GM11168 (cell line): ENCODE data around the gene DAPK1.

Experiments
- in situ Hi-C: fragments of 300-500 bp; cut with MboI; formaldehyde crosslinking; loops from one replicate; pipeline ENCODE4 v1.12.0; 2022; ENCODE audit warnings: low sequenced_read_pairs; ENCODE audit not compliant: unreplicated experiment

Gene DAPK1

DNA sequence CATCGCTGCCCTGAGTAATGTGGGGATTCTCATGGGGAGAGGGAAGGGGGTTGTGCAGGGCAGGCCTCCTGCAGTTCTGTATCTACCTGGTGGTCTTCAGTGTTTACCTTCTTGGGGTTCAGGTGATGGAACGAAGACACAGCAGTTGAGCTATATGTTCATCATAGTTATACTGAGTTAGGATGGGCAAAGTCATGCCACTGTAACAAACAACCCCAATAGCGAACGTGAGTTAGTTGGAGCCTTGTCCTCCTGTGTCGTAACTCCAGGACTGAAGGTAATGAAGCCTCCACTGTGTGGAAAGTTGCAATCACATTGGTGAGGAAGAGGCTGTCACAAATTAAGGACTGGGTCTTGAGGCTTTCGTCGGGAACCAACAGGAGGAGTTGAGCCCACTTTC lies 64.4 kb downstream of the DAPK1 start:
- in situ Hi-C loops: no loop called here

DNA sequence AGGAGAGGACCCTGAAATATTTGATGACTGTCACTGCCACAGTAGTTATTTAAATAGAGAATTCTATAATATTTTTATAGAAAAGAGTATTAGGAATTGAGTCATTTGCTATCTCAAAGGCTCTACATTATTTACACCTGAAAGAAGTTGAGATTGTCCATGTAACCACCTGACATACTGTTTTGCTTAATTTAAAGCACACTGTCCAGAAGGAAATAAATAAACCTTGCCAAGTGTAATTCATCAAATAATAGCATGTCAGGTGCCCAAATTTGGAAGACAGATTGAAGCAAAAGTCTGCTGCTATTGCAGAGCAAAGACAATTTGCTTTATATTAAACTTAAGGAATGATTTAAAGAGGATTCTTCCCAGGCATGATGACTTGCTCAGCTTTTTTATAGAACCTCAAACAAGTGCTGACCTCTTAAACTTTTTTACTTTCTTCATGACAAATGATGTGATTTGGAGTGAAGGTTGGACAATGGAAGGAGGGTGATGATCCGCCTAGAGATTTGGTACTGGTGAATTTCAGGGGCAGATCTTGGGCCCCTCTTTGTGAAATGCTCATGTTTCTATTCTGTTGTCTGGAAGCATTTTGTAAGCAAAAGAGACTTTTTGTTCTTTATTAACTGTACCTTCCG lies 65.0 kb downstream of the DAPK1 start:
- in situ Hi-C loops: no loop called here

DNA sequence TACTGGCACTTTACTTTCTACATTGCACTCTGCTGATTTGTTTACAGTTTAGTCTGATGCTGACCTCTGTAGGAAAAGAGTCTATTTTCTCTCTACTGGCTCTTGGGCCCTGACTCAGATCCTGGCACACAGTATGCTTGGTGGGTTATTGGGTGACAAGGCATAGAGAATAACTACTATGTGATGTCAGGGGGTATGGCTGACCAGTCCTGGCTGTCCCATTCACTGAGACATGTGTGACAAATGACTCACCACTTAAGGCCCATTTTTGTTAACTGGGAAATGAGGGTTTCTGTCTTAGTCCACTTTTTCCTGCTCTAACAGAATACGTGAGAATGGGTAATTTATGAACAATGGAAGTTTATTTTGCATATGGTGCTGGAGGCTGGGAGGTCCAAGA lies 66.4 kb downstream of the DAPK1 start:
- in situ Hi-C loops: no loop called here

DNA sequence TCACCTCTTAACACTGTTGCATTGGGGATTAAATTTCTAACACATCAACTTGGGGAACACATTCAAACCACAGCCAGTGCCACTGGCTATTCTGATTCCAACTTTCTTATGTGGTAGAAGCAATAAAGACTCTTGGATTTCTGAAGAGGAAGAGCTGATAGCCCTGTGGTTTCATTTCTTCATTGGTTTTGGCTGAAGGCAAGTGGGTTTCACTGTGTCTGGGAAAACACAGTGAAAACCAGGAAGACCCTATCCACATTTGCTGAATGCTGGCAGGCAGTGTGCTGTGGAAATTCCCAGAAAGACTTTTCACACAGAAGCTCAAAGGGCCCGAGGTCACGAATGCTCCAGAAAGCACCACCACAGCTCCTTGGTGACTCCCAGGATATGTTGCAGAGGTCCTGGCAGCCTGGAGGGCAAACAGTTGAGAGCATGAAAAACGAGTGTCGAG lies 67.1 kb downstream of the DAPK1 start:
- in situ Hi-C loops: no loop called here

DNA sequence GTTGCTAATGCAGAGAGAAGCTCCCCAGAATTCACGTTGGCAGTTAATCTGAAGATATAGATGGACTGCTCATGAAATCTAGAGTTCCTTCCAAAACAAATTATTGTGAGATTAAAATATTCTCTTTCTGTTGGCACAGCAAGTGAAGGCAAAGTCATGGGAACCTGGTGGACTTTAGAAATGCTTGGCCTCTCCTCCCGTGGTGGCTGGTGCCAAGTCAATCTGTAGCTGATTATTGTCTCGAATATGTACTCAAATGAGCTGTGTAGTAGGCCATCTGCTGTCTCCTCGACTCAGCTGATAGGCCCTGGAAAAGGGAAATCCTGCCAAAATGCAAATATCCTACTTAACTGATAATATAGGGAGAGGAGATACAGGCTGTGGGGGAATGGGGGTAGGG lies 69.3 kb downstream of the DAPK1 start:
- in situ Hi-C loops: no loop called here

DNA sequence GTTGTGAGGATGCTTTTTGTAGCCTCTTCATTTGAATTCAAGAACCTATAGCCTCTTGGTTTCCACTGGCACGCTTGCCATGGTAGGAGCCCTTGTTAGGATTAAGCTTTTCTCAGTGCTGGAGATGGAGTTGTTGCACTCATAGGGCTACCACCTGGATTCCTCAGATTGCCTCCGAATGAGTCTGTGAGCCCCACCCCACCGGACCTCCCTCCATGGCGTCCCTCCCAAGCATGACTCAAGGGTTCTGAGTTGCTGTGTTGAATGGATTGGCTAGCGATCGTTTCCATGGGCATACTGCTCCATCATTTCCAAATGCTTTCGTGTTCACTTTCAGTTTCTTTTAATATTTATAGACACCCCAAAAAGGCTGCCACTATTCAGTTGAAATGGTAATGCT lies 69.9 kb downstream of the DAPK1 start:
- in situ Hi-C loops: no loop called here

DNA sequence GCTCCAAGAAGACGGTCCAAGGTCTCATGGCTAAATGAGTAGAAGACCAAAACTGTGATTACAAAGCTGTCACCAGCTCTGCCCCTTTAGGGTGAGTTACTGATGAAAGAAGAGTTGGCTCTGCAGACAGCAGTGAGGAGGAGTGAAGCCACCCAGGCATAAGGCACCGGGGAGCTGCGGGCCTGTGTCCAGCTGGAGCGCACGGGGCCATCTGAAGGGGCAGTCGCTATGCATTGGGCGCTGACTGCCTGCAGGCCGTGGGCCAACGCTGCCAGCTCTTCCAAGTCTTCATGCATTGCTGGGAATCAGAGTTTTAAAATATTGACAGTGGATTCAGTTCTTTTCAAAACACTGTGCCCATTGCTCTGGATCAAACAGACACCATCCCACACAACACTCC lies 70.3 kb downstream of the DAPK1 start:
- in situ Hi-C loops: no loop called here

DNA sequence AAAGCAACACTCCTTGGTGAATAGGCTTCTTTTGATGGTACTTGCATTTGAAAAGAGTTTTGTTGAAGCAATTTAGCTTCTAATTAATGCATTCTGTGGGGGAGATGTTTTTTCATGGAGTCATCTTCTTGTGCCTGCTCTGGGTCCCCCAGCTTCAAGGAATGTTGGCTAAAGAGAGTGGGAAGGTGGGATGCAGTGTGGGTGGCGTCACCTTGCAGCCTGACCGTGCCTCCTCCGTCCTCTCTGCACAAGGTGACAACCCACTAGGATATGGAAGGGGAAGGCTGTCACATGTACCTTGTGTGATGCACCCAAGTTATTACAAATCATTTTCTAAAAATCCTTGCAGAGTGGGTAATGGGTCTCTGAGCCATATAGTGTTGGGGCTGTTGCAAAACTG lies 70.7 kb downstream of the DAPK1 start:
- in situ Hi-C loops: no loop called here

DNA sequence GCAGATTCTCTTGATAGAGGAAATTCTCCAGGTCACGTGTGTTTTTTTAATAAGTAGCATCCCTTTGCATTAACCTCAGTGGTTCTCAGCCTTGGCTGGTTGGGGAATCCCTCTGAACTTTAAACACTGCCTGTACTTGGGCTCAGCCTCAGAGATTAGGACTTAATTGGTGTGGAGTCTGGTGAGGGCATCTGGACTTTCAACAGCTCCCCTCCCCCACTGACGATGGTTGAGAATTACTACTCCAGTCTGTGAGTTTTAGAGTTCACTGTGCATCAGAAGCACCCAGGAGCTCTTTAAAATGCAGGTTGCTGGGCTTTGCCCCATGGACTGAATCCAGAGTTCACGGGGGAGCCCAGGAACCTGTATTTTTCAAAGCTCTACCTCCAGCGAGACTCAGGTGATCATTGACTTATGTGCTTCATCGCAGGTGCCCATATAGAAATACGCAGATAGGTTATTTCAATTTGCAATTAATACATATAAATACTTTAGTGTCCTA lies 71.4 kb downstream of the DAPK1 start:
- in situ Hi-C loops: no loop called here

DNA sequence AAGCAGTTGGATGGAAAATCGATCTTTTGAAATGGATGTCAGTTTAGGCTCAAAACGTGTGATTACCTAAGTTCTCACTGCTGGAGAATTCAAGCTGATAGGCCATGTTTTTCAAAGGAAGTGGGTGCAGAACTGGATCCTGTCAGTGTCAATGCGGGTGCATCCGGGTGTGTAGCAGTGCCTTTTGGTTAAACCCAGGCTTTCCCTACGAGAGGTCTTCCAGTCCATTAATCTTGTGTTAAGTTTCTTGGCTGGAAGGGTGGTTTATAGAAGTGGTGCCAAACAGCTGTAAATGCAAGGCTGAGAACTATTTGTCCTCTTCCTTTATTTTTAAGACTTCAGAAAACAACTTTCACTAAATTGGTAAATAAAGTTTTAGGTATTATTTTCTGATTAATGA lies 71.9 kb downstream of the DAPK1 start:
- in situ Hi-C loops: no loop called here

DNA sequence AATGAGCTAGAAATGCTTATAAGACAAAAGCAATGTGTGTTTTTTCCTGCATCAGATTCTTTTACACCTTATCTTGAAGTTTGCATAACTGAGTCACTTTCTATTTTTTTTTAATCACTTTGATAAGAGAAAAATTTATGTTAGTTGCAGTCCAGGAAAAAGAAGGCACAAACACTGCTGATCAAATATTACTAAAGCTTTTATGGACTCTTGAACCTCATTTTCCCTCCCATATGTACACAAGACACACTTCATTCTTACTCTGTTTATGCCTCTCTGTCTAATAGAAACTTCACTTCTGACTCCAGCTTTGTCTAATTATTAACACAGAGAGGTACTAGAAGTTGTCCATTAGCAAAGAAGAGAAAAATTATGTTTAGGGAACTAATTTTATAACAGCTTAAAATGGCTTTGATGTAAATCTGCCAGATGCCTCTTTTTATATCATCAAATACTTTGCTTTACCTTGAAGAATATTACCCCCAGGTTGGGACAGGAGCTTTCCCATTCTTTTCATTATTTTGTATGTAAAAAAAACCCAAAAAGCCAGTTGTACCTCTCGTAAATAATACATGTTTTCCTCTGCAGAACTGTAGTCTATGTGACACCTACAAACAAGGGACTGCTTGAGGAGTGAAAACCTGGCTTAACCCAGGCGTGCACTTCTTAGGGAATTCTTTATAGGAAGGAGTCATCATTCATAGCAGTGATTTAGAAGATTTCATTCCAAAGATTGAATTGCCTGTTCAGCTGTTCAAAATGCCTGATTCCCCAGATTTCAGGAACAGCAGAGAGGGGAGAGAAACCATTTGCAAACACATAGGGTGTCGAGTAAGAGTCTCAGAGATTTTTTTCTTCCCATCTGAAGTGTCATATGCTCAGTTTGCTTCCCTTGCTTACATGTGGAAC lies 72.6 kb downstream of the DAPK1 start:
- in situ Hi-C loops: no loop called here

DNA sequence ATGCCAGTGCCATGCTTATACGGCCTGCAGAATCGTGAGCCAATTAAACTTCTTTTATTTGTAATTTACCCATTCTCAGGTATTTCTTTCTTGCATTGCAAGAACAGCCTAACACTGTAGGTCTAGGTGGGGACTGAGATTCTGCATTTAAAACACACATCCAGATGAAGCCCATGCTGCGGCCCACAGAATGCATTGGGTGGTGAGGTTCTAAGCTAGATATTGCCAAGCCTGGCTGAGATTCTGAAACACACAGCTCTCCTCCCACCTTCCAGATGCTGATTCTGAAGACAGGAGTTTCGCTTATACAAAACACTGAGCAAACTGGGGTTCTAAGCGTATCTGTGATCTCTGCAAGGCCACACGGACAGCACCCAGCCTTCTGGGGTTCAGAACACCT lies 75.1 kb downstream of the DAPK1 start:
- in situ Hi-C loops: no loop called here

DNA sequence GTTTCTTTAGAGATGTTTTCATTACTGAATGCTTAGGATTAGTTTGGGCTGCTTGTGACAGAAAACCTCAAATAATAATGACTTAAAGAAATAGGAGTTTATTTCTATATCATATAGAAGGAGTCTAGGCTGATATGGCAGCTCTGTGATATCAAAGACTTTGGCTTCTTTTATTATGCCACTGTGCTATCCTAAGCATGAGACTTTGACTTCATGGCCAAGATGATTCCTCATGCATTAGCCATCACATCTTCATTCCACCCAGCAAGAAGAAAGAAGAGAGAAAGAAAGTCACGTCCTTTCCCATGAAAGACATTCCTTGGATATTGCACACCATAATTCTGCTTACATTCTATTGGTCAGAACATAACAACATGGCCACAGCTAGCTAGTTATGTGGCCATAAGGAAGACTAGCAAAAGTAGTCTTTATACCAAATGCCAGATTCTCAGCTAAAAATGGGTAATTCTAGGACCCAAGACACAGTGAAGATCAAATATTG lies 76.2 kb downstream of the DAPK1 start:
- in situ Hi-C loops: no loop called here

DNA sequence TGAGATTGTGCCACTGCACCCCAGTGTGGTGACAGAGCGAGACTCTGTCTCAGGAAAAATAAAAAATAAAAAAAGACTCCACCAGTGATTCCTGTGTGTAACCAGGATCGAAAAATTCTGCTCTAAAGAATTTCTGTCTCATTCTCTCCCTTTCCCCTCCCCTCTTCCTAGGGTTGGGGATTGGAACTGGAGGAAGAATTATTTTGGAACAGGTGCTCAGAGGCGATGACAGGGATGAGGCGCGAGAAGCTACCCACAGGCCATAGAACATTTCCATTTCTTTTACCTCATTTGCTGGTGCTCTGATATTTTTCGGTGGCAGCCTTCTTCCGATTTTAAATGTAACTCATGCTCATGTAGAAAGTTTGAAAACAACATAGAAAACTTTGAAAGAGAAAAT lies 80.1 kb downstream of the DAPK1 start:
- in situ Hi-C loops: no loop called here

DNA sequence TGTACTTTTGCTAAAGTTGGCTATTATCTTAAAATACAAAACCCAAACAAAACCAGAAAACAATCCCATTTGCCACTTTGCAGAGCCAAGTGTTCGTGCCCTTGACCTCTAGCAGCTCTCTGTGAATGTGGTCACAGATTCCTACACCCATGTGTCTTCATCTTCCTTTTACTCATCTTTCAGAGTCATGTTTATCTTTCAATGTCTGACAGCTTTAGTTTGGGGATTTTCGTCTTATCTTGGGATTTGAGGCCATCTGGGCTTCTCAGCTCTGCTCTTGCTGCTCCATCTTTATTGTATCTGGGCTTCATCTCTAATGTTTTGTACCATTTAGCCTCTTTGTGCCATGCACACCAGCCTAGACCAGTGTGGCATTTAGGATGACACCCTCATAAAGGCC lies 81.0 kb downstream of the DAPK1 start:
- in situ Hi-C loops: no loop called here

DNA sequence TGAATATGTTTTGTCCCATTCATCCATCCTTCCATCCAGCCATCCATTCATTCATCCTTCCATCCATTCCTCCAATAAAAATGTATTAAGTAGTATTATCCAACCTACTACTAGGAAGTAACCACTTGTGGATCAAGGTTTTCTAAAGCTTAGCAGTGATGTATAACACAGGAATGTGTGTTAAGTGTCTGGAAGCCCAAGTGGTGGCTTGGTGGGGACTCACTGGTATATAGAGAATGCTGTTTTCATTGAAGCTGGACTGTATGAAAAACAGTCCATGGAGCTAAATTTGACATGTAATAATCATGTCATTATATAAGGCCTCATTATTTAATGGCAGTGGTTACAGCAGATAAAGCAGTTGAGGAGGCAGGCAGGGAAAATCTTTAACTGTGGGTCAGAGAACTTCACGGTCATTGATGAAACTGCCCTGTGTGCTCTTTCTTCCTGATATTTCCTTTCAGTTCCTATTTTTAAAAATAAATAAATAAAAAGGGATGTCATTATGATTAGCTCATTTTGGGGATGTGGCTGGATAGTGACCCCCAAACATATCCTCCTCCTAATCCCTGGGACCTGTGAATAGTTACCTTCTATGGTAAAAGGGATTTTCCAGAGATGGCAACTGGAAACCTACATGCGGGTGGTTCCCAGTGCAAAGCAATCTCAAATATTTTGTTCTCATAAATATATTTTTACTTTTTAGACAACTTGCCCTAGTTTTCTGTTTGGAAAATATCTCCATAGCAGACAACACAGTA lies 82.3 kb downstream of the DAPK1 start:
- in situ Hi-C loops: no loop called here

DNA sequence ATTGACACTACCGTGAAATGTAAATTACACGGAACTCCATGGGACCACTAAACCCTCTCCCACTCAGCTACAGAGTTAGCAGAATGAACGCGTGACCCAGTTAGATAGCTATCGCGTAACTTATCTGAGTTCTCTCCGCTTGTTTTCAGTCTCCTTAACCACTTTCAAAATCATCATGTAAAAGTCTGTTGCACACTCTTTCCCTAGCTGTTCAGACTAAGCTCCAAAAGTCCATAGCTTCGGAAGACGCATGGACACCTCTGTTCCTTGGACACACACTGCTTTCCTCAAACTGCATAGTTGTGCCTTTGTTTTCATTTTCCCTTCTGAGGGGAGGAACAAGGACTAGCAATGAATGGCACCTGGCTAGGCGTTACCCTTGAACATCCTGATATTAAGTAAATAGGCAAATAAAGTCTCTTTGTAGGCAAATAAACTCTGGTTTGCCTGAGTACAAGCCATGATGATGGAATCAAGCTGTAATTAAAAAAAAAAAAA lies 83.3 kb downstream of the DAPK1 start:
- in situ Hi-C loops: no loop called here

DNA sequence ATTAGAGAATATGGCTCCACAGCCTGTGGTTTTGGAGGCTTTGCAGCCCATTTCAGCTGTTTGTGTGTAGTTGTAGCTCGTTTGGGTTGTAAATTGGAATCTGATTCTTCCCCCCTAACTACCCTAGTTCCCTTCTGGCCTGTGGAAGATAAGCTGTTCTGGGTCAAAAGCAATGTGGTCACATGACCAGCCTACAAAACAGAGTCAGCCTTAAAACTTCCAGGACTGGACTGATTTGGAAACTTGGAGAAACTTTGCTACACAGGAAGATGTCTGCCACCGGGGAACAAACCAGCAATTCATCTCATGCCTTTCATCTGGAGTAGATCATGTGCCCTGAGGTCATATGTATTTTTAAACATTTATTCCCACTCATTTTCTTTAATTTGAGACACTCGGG lies 83.8 kb downstream of the DAPK1 start:
- in situ Hi-C loops: no loop called here

DNA sequence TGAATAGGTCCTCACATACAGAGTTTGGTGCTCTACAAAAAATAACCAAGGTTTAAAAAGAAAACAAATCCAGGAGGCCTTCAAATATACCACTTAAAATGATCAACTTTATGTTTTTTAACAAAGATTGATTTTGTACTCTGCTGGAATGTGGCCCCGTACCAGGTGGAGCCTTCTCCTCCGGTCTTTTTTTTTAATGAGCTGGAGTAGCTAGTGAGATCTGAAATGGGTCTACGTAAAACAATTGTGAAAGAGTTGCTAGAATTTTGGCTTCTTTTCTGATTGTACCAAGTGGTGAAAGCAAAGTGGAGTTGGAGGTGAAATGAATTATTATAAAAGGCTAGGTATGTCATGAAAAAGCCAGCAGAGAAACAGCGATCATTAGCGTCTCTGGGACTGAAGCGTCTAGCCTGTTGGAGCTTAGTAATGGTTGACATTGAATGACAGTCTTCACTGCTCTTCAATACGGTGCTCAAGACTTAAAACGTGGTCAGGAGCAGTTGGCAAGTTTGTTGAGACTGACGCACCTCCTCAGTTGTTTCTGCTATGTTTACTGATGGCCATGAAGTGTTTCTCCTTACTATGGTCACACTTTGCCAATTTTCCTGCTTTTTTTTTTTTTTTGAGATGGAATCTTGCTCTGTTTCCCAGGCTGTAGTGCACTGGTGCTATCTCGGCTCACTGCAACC lies 84.4 kb downstream of the DAPK1 start:
- in situ Hi-C loops: no loop called here

DNA sequence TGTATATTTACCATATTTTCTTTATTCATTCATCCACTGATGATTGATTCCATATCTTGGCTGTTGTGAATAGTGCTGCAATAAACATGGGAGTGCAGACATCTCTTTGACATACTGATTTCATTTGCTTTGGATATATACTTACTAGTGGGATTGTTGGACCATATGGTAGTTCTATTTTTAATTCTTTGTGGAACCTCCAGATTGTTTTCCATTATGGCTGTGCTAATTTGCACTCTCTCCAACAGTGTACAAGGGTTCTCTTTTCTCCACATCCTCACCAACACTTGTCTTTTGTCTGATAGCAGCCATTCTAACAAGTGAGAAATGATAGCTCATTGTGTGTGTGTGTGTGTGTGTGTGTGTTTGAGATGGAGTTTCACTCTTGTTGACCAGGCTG lies 86.7 kb downstream of the DAPK1 start:
- in situ Hi-C loops: no loop called here
